ENCODE measurements around the gene RCHY1.

The RCHY1 gene

DNA sequence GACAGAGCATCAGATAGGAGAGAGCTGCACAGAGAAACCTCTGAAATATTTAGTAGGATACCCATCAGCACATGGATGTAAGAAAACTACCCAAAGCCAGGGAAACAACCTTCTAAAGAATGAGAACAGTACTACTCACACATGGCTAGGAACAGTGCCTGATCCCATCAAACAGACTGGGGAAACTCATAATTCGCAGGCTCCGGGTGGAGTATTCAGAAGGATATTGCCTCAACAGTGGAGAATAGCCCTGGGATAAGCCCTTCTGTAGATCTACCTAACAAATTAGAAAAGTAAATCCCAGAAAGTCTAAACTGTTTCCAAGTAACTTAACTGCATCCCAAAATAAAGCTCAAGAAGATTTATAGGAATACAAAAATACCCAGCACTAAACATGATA is 17.8 kb downstream of the RCHY1 start:
- Histone ChIP-seq H3K36me3 (ENCODE audit: control insufficient read depth, insufficient read depth, low read length) (peaks cover 29% of the 10 kb centered on the region), H3K27me3 (ENCODE audit: control insufficient read depth, insufficient read depth, low read length) (no peaks in the 10 kb centered on the region), H3K4me1 (ENCODE audit: control insufficient read depth, insufficient read depth, low read length) (no peaks in the 10 kb centered on the region), H3K27ac (ENCODE audit: low read depth, low read length) (no peak overlapping the region), H3K9me3 (ENCODE audit: control insufficient read depth, insufficient read depth, low read depth, low read length) (peaks cover 8% of the 10 kb centered on the region; the same call in 1 of the 2 replicates), H3K4me3 (ENCODE audit: low read depth, low read length) (no peak overlapping the region), H3K9ac (ENCODE audit: low read length) (no peak overlapping the region)

DNA sequence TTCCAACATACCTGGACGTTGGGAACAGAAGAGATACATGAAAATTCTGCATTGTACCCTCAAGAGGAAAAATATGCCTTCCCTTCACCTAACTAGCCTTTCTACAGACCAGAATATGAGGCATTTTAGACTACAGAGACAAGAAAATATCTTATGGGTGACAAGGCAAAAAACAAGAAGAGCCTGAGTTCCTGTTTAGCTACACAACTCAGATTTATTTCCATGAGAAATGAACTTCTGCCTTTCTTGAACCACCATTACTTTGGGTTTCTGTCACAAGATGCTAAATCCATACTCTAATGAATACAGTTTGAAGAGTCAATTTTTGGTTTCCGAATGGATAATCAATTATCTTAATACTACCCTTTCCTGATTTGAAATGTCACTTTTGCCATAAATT is 18.7 kb downstream of the RCHY1 start:
- Histone ChIP-seq H3K27ac (ENCODE audit: low read depth, low read length) (no peak overlapping the region), H3K36me3 (ENCODE audit: control insufficient read depth, insufficient read depth, low read length) (peaks cover 32% of the 10 kb centered on the region)

DNA sequence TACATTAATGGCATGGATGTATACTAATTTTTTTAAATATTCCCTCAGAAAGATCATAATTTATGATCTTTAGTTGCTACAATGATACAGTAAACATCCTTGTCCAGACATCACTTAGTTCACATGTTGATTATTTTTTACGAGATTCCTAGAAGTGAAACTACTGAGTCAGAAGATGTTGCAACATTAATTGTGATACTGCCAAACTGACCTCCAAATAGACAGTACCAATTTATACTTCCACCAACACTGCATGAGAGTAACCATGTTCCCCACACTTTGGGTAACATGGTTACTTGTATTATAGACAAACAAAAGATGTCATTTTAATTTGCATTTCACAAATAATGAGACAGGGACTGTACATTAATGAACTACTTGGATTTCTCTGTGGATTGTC is 19.6 kb downstream of the RCHY1 start:
- H3K36me3 ChIP-seq (ENCODE audit: control insufficient read depth, insufficient read depth, low read length): peaks cover 28% of the 10 kb centered on the region
- H3K9me3 ChIP-seq (ENCODE audit: control insufficient read depth, insufficient read depth, low read depth, low read length): peaks cover 6% of the 10 kb centered on the region; the same call in 1 of the 2 replicates
- no peaks in the 10 kb centered on the region for H3K27me3 ChIP-seq (ENCODE audit: control insufficient read depth, insufficient read depth, low read length)
- no peak overlapping the region for H3K4me3 ChIP-seq (ENCODE audit: low read depth, low read length)
- no peak overlapping the region for H3K9ac ChIP-seq (ENCODE audit: low read length)
- H3K4me1 ChIP-seq (ENCODE audit: control insufficient read depth, insufficient read depth, low read length): no peaks in the 10 kb centered on the region
- H3K27ac ChIP-seq (ENCODE audit: low read depth, low read length): no peak overlapping the region

More for the DNA sequence above, 18.7 kb downstream of the RCHY1 start:
- Histone ChIP-seq H3K4me1 (ENCODE audit: control insufficient read depth, insufficient read depth, low read length) (no peaks in the 10 kb centered on the region), H3K4me3 (ENCODE audit: low read depth, low read length) (no peak overlapping the region), H3K27me3 (ENCODE audit: control insufficient read depth, insufficient read depth, low read length) (no peaks in the 10 kb centered on the region), H3K9ac (ENCODE audit: low read length) (no peak overlapping the region), H3K9me3 (ENCODE audit: control insufficient read depth, insufficient read depth, low read depth, low read length) (peaks cover 8% of the 10 kb centered on the region; the same call in 1 of the 2 replicates)

DNA sequence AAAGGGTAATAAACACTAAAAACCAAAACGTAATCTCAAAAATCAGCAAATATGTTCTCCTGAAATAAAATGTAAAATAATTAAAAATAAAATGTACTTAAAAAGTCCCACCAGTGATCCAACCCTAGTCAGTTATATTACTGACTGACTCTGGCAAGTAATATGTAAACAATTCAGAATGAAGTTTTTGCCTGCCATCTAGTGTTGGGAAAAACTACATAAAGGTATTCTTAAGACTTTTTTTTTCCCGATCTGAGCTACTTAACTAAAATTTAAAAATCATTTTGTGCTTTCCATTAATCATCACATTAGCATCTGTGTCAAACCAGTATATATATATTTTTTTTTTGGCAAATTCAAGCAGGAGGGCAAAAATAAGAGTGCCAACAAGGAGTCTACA is 24.0 kb downstream of the RCHY1 start:
- H3K4me3 ChIP-seq (ENCODE audit: low read depth, low read length): no peak overlapping the region
- no peak overlapping the region for H3K27ac ChIP-seq (ENCODE audit: low read depth, low read length)
- peaks cover 40% of the 10 kb centered on the region for H3K36me3 ChIP-seq (ENCODE audit: control insufficient read depth, insufficient read depth, low read length)

DNA sequence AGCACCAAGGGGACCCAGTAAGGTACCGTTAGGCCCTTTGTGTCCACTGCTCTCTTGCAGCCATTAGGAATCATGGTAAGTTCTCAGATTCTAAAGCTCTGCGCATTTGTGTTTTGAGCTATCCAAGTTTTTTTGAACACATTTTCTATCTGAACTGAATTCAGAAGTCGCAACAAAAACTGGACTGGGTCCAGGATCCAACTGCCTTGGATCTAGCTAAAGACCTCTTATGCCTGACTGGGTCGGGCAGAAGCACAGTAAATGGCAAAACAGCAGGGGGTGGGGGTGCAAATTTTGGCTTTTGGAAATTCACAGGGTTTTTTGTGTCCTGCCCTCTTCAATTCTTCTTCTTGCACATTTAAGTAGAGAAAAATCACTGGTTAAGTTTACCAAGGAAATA is 30.0 kb downstream of the RCHY1 start:
- H3K9ac ChIP-seq (ENCODE audit: low read length): no peak overlapping the region
- H3K4me3 ChIP-seq (ENCODE audit: low read depth, low read length): no peak overlapping the region
- peaks cover 7% of the 10 kb centered on the region; the same call in 1 of the 2 replicates for H3K4me1 ChIP-seq (ENCODE audit: control insufficient read depth, insufficient read depth, low read length)
- no peak overlapping the region for H3K27ac ChIP-seq (ENCODE audit: low read depth, low read length)
- H3K9me3 ChIP-seq (ENCODE audit: control insufficient read depth, insufficient read depth, low read depth, low read length): no peaks in the 10 kb centered on the region
- H3K27me3 ChIP-seq (ENCODE audit: control insufficient read depth, insufficient read depth, low read length): no peaks in the 10 kb centered on the region
- H3K36me3 ChIP-seq (ENCODE audit: control insufficient read depth, insufficient read depth, low read length): peaks cover 54% of the 10 kb centered on the region

More for the DNA sequence above, 24.0 kb downstream of the RCHY1 start:
- Histone ChIP-seq H3K4me1 (ENCODE audit: control insufficient read depth, insufficient read depth, low read length) (peaks cover 7% of the 10 kb centered on the region; the same call in 1 of the 2 replicates), H3K9ac (ENCODE audit: low read length) (no peak overlapping the region), H3K9me3 (ENCODE audit: control insufficient read depth, insufficient read depth, low read depth, low read length) (no peaks in the 10 kb centered on the region), H3K27me3 (ENCODE audit: control insufficient read depth, insufficient read depth, low read length) (no peaks in the 10 kb centered on the region)

DNA sequence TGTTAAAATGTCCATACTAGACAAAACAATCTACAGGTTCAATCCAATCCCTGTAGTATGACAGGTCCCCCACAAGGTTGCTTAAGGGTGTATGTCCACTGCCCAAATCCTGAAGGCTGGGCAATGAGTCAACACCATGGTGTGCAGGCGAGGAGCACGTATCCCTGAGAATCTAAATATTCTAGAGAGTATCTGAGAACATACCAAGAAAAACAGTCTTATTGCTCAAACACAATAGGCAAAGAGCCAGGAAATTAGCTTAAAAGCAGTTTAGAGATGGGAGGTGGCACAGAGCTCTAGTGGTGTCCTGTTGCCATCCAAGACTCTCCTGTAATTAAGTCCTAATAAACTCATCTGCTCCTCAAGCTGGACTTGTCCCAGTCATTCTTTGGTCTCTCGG is 37.0 kb downstream of the RCHY1 start:
- Histone ChIP-seq H3K36me3 (ENCODE audit: control insufficient read depth, insufficient read depth, low read length) (peaks cover 38% of the 10 kb centered on the region), H3K4me3 (ENCODE audit: low read depth, low read length) (no peak overlapping the region), H3K27ac (ENCODE audit: low read depth, low read length) (no peak overlapping the region), H3K27me3 (ENCODE audit: control insufficient read depth, insufficient read depth, low read length) (no peaks in the 10 kb centered on the region), H3K9ac (ENCODE audit: low read length) (no peak overlapping the region), H3K4me1 (ENCODE audit: control insufficient read depth, insufficient read depth, low read length) (no peaks in the 10 kb centered on the region), H3K9me3 (ENCODE audit: control insufficient read depth, insufficient read depth, low read depth, low read length) (no peaks in the 10 kb centered on the region)

DNA sequence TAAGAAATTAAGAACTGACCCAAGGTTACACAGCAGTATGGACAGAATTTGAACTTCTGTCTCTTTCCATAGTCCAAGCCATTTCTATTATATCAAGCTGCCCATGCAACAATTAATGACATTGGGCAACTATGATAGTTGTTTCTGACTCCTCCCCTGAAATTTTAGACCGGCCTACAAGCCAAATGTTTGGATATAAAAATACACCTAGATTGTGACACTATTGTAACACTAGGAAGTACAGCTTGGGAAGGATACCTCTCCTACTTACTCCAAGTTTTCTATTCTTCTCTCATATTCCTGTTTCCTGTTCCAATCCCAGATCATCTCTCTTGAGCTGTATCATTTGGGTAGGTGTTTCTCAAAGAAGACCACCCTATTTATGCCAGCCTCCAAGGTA is 43.5 kb downstream of the RCHY1 start:
- Histone ChIP-seq H3K9ac (ENCODE audit: low read length) (no peak overlapping the region), H3K27me3 (ENCODE audit: control insufficient read depth, insufficient read depth, low read length) (no peaks in the 10 kb centered on the region), H3K4me3 (ENCODE audit: low read depth, low read length) (no peak overlapping the region), H3K36me3 (ENCODE audit: control insufficient read depth, insufficient read depth, low read length) (no peaks in the 10 kb centered on the region), H3K4me1 (ENCODE audit: control insufficient read depth, insufficient read depth, low read length) (no peaks in the 10 kb centered on the region), H3K27ac (ENCODE audit: low read depth, low read length) (no peak overlapping the region), H3K9me3 (ENCODE audit: control insufficient read depth, insufficient read depth, low read depth, low read length) (no peaks in the 10 kb centered on the region)

DNA sequence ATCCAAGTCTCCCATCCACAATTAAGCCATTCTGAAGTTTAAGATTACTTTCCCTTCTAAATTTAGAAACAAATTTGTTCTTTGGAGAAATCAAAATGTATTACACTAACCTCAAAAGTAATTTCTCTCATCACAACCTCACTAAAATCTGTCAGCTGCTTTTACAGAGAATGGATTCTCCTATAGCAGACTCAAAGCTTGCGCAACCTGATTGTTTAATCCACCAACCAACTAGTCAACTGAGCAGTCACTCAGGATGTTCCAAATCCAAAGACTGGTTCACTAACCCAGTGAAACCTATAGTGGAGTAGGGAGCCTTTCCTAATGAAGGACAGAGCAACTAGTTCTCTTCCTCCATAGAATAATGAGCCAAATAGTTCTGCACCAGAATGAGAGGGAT is 44.3 kb downstream of the RCHY1 start:
- Histone ChIP-seq H3K27ac (ENCODE audit: low read depth, low read length) (no peak overlapping the region), H3K9ac (ENCODE audit: low read length) (no peak overlapping the region), H3K27me3 (ENCODE audit: control insufficient read depth, insufficient read depth, low read length) (no peaks in the 10 kb centered on the region), H3K4me3 (ENCODE audit: low read depth, low read length) (no peak overlapping the region), H3K9me3 (ENCODE audit: control insufficient read depth, insufficient read depth, low read depth, low read length) (no peaks in the 10 kb centered on the region), H3K36me3 (ENCODE audit: control insufficient read depth, insufficient read depth, low read length) (no peaks in the 10 kb centered on the region), H3K4me1 (ENCODE audit: control insufficient read depth, insufficient read depth, low read length) (no peaks in the 10 kb centered on the region)

DNA sequence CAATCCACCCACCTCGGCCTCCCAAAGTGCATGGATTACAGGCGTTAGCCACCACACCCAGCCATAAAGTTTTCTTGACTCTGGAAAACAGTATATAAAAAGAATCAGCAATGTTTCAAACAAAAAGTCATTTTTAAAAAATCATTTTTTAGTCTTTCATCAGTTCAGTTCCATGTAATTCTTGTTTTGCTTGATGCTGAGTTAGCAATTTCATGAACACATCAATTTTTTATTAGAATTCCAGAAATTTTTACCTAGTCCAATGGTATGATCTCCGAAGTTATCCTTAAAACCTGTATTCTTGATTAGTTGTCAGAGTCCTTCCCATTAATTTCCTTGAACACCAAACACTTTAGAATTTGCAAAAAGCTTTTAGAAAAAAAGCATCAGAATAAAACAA is 56.8 kb downstream of the RCHY1 start:
- no peak overlapping the region for H3K4me3 ChIP-seq (ENCODE audit: low read depth, low read length)
- H3K27me3 ChIP-seq (ENCODE audit: control insufficient read depth, insufficient read depth, low read length): no peaks in the 10 kb centered on the region
- no peaks in the 10 kb centered on the region; the same call in 1 of the 2 replicates for H3K4me1 ChIP-seq (ENCODE audit: control insufficient read depth, insufficient read depth, low read length)
- no peaks in the 10 kb centered on the region for H3K36me3 ChIP-seq (ENCODE audit: control insufficient read depth, insufficient read depth, low read length)
- no peaks in the 10 kb centered on the region for H3K9me3 ChIP-seq (ENCODE audit: control insufficient read depth, insufficient read depth, low read depth, low read length)
- no peak overlapping the region for H3K9ac ChIP-seq (ENCODE audit: low read length)
- no peak overlapping the region for H3K27ac ChIP-seq (ENCODE audit: low read depth, low read length)

DNA sequence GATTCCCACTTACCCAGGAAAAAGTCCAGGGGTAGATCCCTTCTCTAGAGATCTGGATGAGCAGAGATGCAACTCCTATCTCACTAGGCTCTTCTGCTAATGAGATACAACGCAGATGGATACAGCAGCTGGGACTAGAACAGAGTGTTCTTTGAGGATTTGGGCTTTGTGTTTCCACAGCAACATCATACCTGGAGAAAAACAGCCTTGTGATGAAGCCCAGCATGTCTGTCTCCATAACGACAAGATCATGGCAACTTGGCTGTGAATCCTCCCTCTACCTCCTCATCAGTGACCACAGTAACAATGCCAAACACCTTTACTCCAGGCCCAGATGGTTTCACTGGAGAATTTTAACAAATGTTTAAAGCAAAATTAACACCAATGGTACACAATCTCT is 80.1 kb downstream of the RCHY1 start:
- peaks cover 6% of the 10 kb centered on the region; the same call in 1 of the 2 replicates for H3K4me1 ChIP-seq (ENCODE audit: control insufficient read depth, insufficient read depth, low read length)
- no peak overlapping the region for H3K27ac ChIP-seq (ENCODE audit: low read depth, low read length)
- no peak overlapping the region for H3K4me3 ChIP-seq (ENCODE audit: low read depth, low read length)
- H3K27me3 ChIP-seq (ENCODE audit: control insufficient read depth, insufficient read depth, low read length): no peaks in the 10 kb centered on the region
- no peak overlapping the region for H3K9ac ChIP-seq (ENCODE audit: low read length)
- no peaks in the 10 kb centered on the region for H3K36me3 ChIP-seq (ENCODE audit: control insufficient read depth, insufficient read depth, low read length)
- H3K9me3 ChIP-seq (ENCODE audit: control insufficient read depth, insufficient read depth, low read depth, low read length): no peaks in the 10 kb centered on the region

DNA sequence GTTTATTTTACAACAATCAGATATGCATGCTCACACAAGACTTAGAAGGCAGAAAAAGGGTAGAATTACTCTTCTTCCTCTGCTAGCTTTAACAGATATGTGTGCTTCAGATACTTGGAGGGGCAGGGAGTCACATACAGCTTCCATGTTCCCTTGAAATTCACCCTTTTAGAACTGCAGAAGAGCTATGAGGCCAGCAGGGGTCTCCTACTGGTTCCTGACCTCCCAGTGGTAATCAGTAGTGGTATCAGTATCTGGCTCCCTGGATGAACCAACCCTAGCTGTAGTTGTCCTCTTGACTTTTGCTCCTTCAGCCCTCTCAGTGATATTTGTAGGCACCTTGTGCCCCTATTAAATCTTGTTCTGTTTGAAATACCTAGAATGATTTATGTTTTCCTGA is 81.5 kb downstream of the RCHY1 start:
- H3K9me3 ChIP-seq (ENCODE audit: control insufficient read depth, insufficient read depth, low read depth, low read length): no peaks in the 10 kb centered on the region
- no peaks in the 10 kb centered on the region for H3K27me3 ChIP-seq (ENCODE audit: control insufficient read depth, insufficient read depth, low read length)
- no peaks in the 10 kb centered on the region for H3K36me3 ChIP-seq (ENCODE audit: control insufficient read depth, insufficient read depth, low read length)
- no peak overlapping the region for H3K9ac ChIP-seq (ENCODE audit: low read length)
- no peak overlapping the region for H3K4me3 ChIP-seq (ENCODE audit: low read depth, low read length)
- H3K4me1 ChIP-seq (ENCODE audit: control insufficient read depth, insufficient read depth, low read length): peaks cover 6% of the 10 kb centered on the region; the same call in 1 of the 2 replicates
- no peak overlapping the region for H3K27ac ChIP-seq (ENCODE audit: low read depth, low read length)

DNA sequence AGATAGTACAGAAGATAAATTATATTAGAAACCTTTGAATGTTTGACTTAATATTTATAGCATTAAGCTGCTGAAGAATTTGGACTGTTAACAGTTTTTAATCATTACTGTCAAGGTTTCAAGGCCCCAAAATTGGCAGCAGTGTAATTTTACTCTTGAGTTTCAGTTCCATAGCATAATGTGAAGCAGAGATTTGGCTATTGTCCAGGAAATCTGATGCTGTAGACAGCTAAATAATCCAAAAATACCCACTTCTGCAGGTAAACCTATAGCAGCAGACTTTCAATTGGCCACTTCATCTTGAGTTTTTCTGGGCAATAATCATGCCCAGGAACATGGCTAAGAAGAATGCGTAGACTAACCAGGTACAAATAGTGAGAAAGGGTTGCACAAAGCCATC is 85.0 kb downstream of the RCHY1 start:
- Histone ChIP-seq H3K9ac (ENCODE audit: low read length) (no peak overlapping the region), H3K9me3 (ENCODE audit: control insufficient read depth, insufficient read depth, low read depth, low read length) (peaks cover 7% of the 10 kb centered on the region), H3K4me3 (ENCODE audit: low read depth, low read length) (no peak overlapping the region), H3K4me1 (ENCODE audit: control insufficient read depth, insufficient read depth, low read length) (no peaks in the 10 kb centered on the region), H3K36me3 (ENCODE audit: control insufficient read depth, insufficient read depth, low read length) (no peaks in the 10 kb centered on the region), H3K27me3 (ENCODE audit: control insufficient read depth, insufficient read depth, low read length) (no peaks in the 10 kb centered on the region), H3K27ac (ENCODE audit: low read depth, low read length) (no peak overlapping the region)
